GM21367 (cell line): Measurements from ENCODE around the gene ARF4.
"Not testable (repeated sequence)": the region's sequence is repeated elsewhere in the genome, so short reads cannot be mapped to it uniquely, and the experiment has no call there.

Experiments used
- ATAC-seq: cut with Tn5 transposase; IDR thresholded peaks from one replicate; pipeline ENCODE4 v1.9.1; 2021; ENCODE audit not compliant: unreplicated experiment

The ARF4 gene

GRCh38 chr3:57597127-57597923 lies at the start of gene ARF4:
Gene ARF4 (minus strand): TSS chr3:57597344. CDS start chr3:57597140, 204 bp downstream.
- ATAC-seq: peak; percentile 90

GRCh38 chr3:57646723-57647122 lies 49.6 kb upstream of the ARF4 start:
- ATAC-seq: no peak

GRCh38 chr3:57644740-57645139 lies 47.6 kb upstream of the ARF4 start:
- ATAC-seq: no peak

GRCh38 chr3:57637391-57637790 lies 40.2 kb upstream of the ARF4 start:
- ATAC-seq: no peak

- not testable (repeated sequence) for ATAC-seq
These were observed 37.1 kb upstream of the ARF4 start for GRCh38 chr3:57634259-57634658.

GRCh38 chr3:57627976-57628375 lies 30.8 kb upstream of the ARF4 start:
- ATAC-seq: no peak

GRCh38 chr3:57624801-57625200 lies 27.7 kb upstream of the ARF4 start:
- ATAC-seq: no peak

GRCh38 chr3:57622362-57622761 lies 25.2 kb upstream of the ARF4 start:
- ATAC-seq: no peak

- no peak for ATAC-seq
These were observed 20.6 kb upstream of the ARF4 start for GRCh38 chr3:57617739-57618138.

- ATAC-seq: no peak
These were observed 19.1 kb upstream of the ARF4 start for GRCh38 chr3:57616233-57616632.

- ATAC-seq: not testable (repeated sequence)
These were observed 14.7 kb upstream of the ARF4 start for GRCh38 chr3:57611870-57612269.

- no peak for ATAC-seq
These were observed 8.5 kb upstream of the ARF4 start for GRCh38 chr3:57605683-57606082.

- no peak for ATAC-seq
These were observed 7.8 kb upstream of the ARF4 start for GRCh38 chr3:57604971-57605370.

- no peak for ATAC-seq
These were observed 3.1 kb upstream of the ARF4 start for GRCh38 chr3:57600195-57600594.

GRCh38 chr3:57598765-57599360 lies 1.7 kb upstream of the ARF4 start:
- no peak for ATAC-seq

- ATAC-seq: no peak
These were observed 533 bp downstream of the ARF4 start for GRCh38 chr3:57596495-57597126.

- no peak for ATAC-seq
These were observed 2.6 kb downstream of the ARF4 start for GRCh38 chr3:57594576-57594975.

GRCh38 chr3:57594144-57594543 lies 3.0 kb downstream of the ARF4 start:
- no peak for ATAC-seq

- no peak for ATAC-seq
These were observed 4.8 kb downstream of the ARF4 start for GRCh38 chr3:57592306-57592705.

- no peak for ATAC-seq
These were observed 9.2 kb downstream of the ARF4 start for GRCh38 chr3:57587905-57588304.

- no peak for ATAC-seq
These were observed 10.4 kb downstream of the ARF4 start for GRCh38 chr3:57586778-57587177.

- no peak for ATAC-seq
These were observed 13.6 kb downstream of the ARF4 start for GRCh38 chr3:57583544-57583943.
